ENCODE data around the gene PWP2.
"Not testable (repeated sequence)": the region's sequence is repeated elsewhere in the genome, so short reads cannot be mapped to it uniquely, and the experiment has no call there.

Gene PWP2

DNA sequence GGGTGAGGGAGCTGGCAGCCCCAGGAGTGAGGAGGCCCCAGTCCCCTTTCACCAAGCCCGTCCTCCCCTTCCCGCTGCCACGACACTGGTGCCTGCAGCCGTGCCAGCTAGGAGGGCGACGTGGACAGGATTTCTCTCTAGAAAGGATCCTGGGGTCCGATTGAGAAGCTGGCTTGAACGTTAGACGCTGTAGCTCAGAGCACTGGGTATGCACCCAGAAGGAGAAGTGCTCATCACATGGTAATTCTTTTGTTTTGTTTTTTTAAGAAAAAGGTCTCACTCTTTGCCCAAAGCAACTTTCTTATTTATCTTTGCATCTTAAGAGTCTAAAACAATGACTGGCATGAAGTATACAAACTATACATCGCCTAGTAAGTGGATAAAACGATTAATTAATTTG, 60.3 kb downstream of the PWP2 start:
- not testable (repeated sequence) for DNase-seq

DNA sequence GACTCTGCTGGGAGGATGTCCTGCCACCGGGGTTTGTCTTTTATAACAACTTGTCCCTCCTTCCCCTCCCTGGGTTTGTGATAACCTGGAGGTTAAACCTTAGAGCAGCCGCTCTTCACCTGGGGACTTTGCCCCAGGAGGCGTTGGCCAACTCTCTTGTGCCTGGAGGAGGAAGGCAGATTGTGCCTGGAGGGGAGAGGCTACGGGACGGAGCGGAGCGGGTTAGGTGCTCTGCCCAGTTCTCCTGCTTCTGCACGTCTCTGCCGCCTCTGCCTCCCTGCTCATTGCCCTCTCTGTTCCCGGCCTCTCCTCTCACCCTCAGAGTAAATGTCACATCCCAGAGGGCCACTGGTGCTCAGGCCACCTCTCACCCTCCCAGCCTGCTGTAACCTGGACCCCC, 63.1 kb downstream of the PWP2 start:
- not testable (repeated sequence) for DNase-seq

DNA sequence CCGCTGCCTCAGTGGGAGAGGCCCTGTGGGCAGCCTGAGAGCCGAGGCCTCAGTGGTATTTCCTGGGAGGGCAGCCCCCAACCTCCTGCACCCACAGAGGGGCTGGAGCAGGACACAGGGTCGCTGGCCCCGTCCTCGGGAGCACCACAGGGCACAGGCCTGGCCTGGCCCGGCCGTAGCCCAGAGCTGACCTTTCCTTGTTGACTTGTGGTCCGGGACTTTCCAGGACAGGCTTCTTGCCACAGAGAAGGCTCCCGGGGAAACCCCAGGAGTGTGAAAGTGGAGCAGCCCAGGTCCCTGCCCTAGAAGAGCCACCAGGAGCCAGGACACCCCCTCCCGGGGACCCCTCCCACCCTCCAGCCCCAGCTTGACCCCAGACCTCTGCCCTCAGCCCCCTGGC, 63.7 kb downstream of the PWP2 start:
- not testable (repeated sequence) for DNase-seq

- not testable (repeated sequence) for DNase-seq
Measured at GRCh38 chr21:44171962-44172572, 64.9 kb downstream of the PWP2 start.

DNA sequence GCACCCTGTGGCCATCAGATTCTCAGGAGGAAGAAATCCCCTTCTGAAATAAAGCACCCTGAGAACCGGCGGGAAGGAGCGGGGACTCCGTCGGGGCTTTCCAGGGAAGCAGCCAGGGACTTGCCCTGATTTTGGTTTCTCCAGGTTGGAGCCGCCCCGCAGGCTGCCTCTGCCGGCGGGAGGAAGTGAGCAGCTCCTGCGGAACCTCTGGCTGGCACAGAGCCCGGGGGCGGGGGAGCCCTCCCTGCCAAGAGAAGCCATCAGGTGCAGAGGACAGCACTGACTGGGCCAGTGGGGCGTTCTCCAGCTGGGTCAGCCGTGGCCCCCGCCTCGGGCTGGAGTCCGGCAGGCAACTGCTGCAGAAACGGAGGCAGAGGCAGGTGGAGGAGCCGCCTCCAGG, 65.5 kb downstream of the PWP2 start:
- DNase-seq: not testable (repeated sequence)

- not testable (repeated sequence) for DNase-seq
Measured at GRCh38 chr21:44175189-44175588, 68.0 kb downstream of the PWP2 start.

- not testable (repeated sequence) for DNase-seq
Measured at GRCh38 chr21:44176127-44176526, 68.9 kb downstream of the PWP2 start.
